Cerebellar cortex (tissue), 1 donor: ENCODE results near the gene WDR4.
"Not testable (repeated sequence)": the region's sequence is repeated elsewhere in the genome, so short reads cannot be mapped to it uniquely, and the experiment has no call there.

Source experiments
- DNase-seq: peaks from one replicate; pipeline ENCODE4 v3.0.0-alpha.2; 2015; ENCODE audit warnings: low spot score

The WDR4 gene, protein sequence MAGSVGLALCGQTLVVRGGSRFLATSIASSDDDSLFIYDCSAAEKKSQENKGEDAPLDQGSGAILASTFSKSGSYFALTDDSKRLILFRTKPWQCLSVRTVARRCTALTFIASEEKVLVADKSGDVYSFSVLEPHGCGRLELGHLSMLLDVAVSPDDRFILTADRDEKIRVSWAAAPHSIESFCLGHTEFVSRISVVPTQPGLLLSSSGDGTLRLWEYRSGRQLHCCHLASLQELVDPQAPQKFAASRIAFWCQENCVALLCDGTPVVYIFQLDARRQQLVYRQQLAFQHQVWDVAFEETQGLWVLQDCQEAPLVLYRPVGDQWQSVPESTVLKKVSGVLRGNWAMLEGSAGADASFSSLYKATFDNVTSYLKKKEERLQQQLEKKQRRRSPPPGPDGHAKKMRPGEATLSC

DNA sequence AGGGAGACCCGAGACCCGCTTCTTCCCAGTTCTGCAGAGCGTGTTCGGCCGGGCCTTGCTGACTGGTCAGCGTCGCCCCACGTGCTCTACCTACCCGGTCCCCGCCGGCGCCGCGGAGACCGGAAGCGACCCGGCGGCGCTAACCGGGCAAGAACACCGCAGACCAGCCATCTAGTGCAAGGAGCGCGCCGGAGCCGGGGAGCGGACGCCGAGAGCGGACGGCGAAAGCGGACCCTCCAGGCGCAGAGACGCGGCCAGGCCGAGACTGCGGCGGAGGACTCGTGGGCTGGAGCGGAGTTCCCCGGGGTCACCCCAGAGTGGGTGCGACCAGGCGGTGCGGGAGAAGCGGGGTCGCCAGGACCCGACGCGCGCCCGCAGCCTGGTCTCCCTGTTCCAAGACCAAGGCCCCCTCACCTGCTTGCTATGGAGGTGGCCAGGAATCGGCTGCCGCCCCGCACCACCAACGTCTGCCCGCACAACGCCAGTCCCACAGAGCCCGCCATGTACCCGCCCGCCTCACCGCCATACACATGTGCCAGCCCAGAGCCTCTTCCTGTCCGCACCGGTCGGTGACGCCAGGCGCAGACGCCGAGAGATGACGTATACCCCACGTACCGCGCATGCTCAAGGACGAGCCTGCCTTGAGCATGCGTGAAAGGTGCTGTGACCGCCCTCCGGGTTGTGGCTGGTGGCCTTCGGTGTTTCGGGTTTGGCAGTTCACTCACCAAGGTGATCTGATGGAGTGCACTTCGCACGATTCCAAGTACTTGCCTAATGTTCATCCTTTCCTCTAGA lies at the start of gene WDR4:
Gene WDR4 (minus strand): TSS at position 547 of the 795 bp plus-strand sequence. CDS start 44 bp downstream, at position 503.
- DNase-seq = peak; percentile 95

DNA sequence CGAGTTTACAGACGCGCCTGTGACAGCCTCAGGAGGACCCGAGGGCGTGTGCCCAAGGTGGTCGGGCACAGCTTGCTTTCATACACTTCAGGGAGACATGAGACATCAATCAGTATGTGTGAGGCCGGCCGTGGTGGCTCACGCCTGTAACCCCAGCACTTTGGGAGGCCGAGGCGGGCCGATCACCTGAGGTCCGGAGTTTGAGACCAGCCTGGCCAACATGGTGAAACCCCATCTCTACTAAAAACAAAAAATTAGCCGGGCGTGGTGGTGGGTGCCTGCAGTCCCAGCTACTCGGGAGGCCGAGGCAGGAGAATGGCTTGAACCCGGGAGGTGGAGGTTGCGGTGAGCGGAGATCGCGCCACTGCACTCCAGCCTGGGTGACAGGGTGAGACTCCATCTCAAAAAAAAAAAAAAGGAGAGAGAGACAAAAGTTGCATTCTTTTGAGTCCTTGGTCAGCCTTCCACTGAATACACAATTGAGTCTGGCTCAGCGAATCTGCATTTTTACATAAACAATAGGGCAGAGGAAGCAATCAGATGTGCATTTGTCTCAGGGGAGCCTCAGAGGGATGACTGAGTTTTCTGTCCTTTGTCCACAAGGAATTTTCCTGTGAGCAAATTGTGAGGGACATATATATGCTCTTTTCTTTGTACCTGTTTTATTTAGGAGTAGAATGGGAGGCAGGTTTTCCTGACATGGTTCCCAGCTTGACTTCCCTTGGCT lies 48.3 kb upstream of the WDR4 start:
- not testable (repeated sequence) for DNase-seq

DNA sequence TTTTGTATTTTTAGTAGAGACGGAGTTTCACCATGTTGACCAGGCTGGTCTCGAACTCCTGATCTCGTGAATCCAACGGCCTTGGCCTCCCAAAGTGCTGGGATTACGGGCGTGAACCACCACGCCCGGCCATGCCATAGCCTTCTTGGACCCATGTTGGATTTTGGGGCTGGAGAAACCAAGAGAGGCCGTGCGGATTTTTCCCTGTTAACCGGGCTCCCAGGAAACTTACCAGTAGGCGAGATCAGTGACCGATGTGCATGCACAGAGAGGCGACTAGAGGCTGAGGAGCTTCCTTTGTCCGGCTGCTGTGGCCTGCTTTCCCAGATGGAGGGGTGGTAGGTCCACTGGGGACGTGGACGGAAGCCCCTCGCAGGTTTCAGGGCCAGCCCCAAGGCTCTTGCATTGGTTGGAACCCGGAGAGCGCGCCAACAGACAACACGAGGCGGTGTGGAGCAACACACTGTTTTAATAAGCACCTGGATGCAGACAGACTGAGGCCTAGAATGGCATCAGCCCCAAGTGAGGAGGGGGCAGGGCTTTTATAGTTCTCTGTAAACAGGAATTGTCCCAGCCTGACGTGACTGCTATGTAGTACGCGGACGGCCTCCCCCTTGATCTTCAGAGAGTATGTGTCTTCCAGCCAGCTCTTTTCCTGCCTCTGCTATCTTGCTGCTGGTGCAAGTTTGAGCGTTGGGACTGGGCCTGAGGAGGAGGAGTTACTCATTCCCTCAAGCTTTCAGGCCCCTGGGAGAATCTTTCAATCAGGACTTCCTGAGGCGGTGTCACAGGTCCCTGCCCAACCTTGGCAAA lies 46.0 kb upstream of the WDR4 start, which contains the start of gene ERVH48-1:
Gene ERVH48-1 (minus strand): TSS at position 517 of the 813 bp plus-strand sequence. CDS start 6,624 bp downstream, outside the sequence.
- DNase-seq = no peak

DNA sequence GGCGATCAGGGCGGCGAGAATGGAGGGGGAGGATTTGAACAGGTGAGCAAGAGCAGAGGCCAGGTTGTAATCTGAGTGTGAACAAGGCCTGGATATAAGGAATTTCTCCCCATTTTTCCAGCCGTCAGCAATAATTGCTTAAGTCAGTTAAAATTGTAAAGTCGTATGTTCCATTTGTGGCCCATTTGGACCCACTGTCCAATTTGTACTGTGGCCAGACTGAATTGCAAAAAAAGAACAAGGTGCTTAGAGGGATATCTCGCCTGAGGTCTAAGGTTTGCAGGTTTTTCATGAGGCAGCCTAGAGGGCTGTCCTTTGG lies 45.1 kb upstream of the WDR4 start:
- DNase-seq = no peak

DNA sequence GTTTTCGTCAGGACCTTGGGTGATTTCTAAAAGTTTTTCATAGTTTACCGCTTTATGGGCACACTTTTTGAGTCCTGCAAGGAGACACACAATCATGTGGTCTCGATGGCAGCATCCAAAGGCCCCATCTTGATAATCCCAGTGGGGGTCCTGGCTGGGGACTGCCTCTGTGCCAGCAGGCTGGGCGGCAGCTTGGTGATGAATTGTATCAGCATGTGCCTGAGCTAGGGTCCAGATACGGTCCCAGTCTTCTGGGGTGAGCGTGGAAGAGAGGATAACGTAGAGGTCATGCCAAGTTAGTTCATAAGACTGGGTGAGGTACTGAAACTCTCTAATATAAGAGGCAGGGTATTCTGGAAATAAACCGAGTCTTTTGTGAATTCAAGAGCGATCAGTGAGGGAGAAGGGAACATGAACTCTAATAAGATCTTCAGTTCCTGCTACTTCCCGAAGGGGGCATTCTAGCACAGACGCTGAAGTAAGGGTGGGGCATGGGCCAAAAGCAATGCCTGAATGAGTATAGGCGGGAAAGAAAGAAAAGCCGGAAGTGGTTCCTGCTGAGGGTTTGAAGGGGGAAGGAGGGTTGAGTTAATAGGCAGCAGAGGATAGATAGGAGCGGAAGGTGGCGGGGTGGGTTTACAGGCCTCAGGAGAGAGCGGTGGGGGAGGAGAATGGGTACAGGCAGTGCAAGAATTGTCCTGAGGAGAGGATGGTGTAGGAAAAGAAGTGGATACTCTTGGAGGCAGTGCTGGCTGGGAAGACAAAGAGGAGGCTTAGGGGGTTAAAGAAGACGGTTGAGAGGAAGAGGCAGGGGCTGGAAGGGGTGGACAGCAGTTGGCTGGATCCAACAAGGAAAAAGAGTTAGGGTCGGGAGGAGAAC lies 44.5 kb upstream of the WDR4 start:
- peak; percentile 90 for DNase-seq

DNA sequence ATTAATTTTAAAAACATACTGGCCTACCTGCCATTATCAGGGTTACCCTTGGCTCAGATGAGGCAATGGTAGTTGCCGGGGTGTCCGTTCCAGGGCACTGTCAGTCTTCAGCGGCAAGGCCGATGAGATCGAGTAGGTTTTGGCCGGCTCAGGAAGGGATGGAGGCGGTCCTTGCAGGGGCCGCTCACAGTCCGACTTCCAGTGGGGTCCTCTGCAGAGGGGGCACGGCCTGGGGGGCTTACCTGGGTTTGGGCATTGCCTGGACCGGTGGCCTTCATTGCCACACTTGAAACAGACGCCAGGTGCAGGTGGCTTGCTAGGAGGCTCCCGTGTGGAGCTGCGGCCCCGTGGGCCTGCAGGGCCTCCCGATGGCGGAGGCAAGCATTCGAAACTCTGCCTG lies 43.6 kb upstream of the WDR4 start:
- no peak for DNase-seq

DNA sequence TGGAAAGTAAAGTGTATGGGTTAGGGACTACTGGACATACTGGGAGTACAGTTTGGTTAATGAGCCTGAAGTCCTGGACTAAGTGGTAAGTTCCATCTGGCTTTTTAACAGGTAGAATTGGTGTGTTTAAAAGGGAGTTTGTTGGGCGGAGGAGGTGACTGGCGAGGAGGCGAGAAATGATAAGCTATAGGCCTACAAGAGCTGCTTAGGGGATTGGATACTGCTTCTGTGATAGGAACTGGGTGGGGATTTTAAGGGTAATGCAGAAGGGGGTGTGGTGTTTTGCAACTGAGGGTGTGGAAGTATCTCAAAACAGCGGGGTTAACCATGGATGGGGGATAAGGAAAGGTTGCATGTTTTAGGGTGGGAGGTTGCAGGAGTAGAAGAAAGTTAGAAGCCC lies 42.6 kb upstream of the WDR4 start:
- no peak for DNase-seq

DNA sequence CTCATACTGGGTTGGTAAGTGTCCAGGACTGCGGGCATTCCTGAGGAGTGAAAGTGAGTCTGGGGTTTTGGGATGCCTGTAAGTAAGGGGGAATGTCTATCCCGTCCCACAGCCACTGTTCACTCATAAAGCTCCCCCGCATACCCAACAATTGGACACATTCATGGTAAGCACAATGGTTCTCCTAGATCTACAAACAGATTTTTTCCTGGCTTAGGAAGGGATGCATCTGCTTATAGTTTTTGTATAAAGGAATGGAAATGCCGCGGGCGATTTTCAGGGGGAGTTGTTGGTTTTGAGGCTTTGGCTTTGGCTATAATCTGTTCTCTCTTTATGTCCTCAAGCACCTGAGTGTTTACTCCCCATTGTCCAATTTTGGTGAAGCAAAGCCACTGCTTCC lies 39.0 kb upstream of the WDR4 start:
- no peak for DNase-seq

DNA sequence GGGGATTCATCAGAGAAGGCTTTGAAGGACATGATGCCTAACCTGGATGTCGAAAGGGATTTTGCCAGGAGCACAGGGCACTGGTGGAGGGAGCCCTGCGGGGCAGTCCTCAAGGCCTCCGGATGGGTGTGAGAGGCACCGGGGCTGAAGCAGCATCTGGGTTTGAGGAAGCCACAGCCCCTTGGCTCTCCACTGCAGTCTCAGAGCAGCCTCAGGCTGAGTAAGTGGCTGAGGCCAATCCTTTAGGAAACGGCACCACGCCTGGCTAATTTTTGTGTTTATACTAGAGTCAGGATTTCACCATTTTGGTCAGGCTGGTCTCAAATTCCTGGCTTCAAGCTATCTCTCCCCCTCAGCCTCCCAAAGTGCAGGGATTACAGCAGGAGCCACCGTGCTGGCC lies 34.1 kb upstream of the WDR4 start:
- no peak for DNase-seq

DNA sequence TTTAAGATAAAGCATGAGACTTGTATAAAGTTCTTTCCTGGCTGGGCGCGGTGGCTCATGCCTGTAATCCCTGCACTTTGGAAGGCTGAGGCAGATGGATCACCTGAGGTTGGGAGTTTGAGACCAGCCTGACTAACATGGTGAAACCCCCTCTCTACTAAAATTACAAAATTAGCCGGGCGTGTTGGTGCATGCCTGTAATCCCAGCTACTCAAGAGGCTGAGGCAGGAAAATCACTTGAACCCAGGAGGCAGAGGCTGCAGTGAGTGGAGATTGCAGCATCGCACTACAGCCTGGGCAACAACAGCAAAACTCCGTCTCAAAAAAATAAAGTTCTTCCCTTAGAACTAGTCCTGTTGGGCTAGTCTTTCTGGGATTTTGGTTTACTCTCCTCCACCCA lies 32.6 kb upstream of the WDR4 start:
- not testable (repeated sequence) for DNase-seq

DNA sequence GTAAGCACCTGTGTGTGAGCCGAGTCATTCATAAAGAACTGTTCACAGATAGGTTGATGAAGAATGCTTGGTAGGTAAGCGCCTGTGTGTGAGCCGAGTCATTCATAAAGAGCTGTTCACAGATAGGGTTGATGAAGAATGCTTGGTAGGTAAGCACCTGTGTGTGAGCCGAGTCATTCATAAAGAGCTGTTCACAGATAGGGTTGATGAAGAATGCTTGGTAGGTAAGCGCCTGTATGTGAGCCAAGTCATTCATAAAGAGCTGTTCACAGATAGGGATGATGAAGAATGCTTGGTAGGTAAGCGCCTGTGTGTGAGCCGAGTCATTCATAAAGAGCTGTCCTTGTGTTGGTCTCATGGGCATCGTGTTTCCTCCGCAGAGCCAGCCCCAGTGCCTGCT lies 29.1 kb upstream of the WDR4 start:
- not testable (repeated sequence) for DNase-seq

DNA sequence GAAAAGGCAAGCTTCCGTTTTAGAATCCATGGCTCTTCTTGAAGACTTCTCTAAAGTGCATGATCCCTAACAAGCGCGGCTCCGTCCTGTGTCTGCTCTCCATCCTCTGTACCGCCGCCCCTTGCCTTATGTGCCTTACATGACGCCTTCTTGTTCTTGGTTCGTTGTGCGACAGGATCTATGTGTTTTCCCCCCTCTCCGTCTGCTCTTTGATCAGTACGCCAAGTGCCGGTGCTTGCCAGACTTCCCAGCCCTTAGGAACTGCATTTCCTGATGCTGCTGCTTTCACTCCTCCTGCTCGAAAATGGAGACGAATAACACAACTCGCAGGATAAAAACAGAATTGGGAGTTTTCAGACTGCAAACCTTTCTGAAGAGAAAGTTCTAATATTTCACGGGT lies 26.9 kb upstream of the WDR4 start:
- no peak for DNase-seq

DNA sequence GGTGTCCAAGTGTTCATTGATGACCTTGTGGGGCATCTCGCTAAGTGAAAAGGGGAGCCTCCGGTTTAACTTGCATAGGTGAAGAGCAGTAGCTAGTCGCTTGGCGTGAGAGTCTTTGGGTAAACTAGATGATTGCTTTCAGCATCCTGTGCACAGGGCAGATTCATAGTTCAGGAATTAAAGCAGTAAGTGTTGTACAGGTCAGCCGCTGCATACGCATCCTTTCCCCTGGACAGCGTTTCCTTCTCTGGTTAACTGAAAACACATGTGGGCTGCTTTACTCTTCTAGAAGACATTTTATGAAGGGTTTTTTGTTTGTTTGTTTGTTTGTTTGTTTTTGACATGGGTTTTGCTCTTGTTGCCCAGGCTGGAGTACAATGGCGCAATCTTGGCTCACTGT lies 25.9 kb upstream of the WDR4 start:
- no peak for DNase-seq

DNA sequence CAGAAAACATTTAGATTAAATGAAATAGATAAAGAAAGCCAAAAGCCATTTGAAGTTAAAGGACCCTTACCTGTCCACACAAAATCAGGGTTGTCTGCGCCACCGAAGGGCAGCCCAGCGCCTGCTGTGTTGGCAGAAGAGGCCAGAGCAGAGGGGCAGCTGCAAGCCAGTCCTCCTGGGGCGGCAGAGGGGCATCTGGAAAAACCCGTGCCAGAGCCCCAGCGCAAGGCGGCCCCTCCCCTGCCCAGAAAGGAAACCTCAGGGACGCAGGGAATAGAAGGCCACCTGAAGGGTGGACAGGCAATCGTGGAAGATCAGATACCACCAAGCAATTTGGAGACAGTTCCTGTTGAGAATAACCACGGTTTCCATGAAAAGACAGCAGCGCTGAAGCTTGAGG lies 24.5 kb upstream of the WDR4 start:
- no peak for DNase-seq

DNA sequence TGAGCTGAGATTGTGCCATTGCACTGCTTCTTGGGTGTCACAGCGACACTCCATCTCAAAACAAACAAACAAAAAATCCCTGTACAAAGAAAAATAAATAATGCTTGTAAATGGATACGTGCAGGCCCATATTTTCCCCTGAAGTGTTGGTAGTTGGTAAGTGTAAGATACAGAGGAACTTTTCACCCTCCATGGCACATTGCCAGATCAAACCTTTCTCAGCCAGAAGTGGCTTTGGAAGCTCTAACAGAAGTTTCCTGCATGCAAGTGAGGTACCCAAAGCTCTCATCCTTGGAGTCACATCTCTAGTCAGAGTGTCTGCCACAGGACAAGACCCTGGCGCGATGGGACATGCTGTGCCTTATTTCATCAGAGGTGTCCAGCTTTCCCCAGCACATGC lies 21.1 kb upstream of the WDR4 start:
- no peak for DNase-seq

DNA sequence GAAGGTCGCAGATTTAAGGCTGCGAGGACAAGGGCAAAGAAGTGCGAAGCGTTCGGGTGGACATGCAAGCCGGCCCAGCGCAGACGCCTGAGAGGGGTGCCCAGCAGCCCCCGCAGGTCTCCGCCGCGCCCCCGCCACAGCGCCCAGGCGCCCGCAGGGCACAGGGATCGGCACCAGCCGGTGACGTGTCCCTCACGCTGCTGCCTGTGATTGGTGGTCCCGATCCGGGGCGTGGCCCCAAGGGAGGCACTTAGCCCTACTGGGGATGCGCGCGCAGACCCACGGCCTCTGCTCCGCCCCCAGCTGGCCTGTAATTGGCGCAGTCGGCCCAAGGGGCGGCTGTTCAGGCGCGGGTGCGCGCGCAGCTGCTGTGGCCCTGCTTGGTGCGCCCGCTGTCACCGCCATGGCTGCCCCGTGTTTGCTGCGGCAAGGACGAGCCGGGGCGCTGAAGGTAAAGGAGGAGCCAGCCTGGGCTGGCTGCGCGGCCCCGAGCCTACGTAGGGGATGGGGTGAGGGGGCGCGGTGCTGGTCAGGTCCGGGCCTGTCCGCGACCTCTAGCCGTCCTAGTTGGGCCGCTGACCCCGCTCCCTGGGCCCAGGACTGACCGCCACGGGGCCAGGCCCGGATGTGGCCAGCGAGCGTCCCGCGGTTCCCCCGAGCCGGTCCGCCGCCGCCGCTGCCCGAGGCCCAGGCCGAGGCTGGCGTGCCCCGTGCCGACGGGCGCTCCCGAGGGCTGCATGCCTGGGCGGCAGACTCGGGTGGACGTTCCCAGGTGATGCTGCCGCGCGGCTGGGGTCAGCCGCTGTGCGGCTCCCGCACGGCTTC lies 13.8 kb upstream of the WDR4 start, which contains the start of gene NDUFV3:
Gene NDUFV3 (plus strand): TSS at position 379 of the 825 bp plus-strand sequence. CDS start 25 bp downstream, at position 404.
- DNase-seq = peak; percentile 98

DNA sequence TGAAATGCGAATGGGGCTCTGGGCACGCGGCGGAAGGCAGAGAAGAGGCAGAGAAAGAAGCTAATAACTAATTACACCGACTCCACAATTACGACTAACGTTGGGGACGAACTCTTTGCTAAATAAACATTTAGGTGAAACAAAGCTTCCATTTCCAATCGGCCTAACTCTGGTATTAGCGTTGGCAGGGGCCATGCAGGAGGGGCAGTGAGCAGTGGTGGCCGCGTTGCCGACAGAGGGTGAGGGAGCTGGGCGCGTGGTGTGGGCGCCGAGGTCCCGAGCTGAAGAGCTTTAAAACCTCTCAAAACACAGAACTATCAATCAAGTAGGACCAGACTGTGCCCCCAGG lies 13.2 kb upstream of the WDR4 start:
- DNase-seq = no peak

DNA sequence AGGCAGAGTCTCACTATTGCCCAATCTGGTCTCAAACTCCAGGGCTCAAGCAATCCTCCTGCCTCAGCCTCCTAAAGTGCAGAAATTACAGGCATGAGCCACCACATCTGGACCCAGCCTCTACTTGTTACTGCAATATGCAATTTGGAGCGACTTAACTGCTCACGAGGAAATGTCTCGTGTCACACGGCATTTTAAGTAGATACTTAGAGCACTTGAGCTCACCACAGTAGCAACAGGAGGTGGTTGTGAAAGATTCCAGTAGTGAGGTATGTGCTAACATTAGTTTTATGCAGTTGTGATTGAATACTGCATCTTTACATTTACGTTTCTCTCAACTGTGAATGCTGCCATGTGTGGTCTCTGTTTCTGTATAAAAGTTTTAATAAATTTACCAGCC lies 8.0 kb upstream of the WDR4 start:
- DNase-seq = no peak

DNA sequence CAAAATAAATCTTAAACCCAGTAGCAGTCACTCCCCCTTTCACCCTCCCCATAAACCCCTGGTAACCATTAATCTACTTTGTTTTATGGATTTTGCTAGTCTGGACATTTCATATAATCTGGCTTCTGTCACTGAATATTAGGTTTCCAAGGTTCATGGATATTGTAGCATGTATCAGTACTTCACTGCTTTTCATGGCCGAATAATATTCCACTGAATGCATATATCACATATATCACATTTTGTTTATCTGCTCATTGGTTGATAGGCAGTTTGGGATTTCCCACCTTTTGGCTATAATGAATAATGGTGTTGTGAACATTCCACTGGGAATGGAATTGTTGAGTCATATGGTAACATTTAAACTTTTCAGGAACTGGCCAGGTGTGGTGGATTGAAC lies 4.6 kb upstream of the WDR4 start:
- no peak for DNase-seq

DNA sequence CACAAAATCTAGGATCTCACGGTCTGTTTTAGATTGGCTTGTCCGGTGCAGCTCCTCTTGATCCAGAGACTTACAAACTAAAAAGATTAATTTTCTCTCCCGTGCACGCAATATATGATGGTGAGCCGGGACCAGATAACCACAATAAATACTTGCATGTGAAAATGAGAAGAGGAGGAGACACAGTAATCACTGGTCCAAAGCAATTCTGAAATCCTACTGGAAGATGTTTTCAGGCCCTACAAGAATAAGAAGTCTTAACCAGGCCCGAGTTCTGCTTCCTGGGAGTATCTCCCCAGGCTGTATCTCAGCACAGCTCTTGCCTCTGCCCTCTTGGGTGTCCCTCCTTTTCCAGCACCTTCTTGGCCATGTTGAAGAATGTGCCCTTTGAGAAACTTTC lies 1.0 kb upstream of the WDR4 start:
- DNase-seq = no peak
